GM06990 (cell line): Measurements from ENCODE around the gene MRPS15.

Experiments used
- DNase-seq: peaks from one replicate; pipeline ENCODE4 v3.0.0-alpha.2; 2011; ENCODE audit not compliant: insufficient read length; ENCODE audit errors: extremely low read depth
- H3K27me3 ChIP-seq: replicated peaks from 2 replicates; pipeline ENCODE4 v1.6.0; 2011; ENCODE audit warnings: low read length; ENCODE audit not compliant: control insufficient read depth, insufficient read depth
- H3K36me3 ChIP-seq: 2 replicates; pipeline ENCODE4 v1.5.1; 2011; ENCODE audit warnings: low read length; ENCODE audit not compliant: control insufficient read depth, insufficient read depth
- H3K4me3 ChIP-seq: replicated peaks from 2 replicates; pipeline ENCODE4 v1.5.1; 2011; ENCODE audit warnings: low read depth, mild to moderate bottlenecking, control low read depth, low read length
- TF ChIP-seq, protein P1 (sequence below): IDR thresholded peaks from 2 replicates; pipeline ENCODE4 v1.5.1; 2011; ENCODE audit warnings: low read length, control low read depth, mild to moderate bottlenecking, inconsistent platforms; ENCODE audit not compliant: insufficient read depth, poor library complexity, severe bottlenecking

Gene MRPS15

DNA sequence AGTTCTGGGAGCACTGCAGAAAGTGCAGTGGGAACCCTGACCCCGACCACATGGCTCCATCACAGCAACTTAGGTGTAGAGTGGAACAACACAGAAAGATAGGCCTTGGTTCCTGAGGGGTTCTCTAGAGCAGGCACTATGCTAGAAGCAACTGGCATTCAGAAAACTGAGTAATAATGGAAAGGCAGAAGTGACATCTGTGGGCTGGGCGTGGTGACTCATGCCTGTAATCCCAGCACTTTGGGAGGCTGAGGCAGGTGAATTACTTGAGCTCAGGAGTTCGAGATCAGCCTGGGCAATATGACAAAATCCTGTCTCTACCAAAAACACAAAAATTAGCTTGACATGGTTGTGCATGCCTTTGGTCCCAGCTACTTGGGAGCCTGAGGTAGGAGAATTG is 5.3 kb downstream of the MRPS15 start:
- Histone ChIP-seq H3K4me3 (no peak overlapping the region), H3K27me3 (no peaks in the 10 kb centered on the region), H3K36me3 (peaks cover 29% of the 10 kb centered on the region)
- TF ChIP-seq, protein P1, sequence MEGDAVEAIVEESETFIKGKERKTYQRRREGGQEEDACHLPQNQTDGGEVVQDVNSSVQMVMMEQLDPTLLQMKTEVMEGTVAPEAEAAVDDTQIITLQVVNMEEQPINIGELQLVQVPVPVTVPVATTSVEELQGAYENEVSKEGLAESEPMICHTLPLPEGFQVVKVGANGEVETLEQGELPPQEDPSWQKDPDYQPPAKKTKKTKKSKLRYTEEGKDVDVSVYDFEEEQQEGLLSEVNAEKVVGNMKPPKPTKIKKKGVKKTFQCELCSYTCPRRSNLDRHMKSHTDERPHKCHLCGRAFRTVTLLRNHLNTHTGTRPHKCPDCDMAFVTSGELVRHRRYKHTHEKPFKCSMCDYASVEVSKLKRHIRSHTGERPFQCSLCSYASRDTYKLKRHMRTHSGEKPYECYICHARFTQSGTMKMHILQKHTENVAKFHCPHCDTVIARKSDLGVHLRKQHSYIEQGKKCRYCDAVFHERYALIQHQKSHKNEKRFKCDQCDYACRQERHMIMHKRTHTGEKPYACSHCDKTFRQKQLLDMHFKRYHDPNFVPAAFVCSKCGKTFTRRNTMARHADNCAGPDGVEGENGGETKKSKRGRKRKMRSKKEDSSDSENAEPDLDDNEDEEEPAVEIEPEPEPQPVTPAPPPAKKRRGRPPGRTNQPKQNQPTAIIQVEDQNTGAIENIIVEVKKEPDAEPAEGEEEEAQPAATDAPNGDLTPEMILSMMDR, result no peak
- no peak for DNase-seq

GRCh38 chr1:36457691-36458090 is 6.5 kb downstream of the MRPS15 start:
- TF ChIP-seq, protein P1, result no peak
- Histone ChIP-seq H3K27me3 (no peaks in the 10 kb centered on the region), H3K36me3 (peaks cover 29% of the 10 kb centered on the region), H3K4me3 (no peak overlapping the region)
- no peak for DNase-seq

- peaks cover 24% of the 10 kb centered on the region for H3K36me3 ChIP-seq
- TF ChIP-seq, protein P1, result no peak
- no peaks in the 10 kb centered on the region for H3K27me3 ChIP-seq
- H3K4me3 ChIP-seq, result no peak overlapping the region
- no peak for DNase-seq
These were observed 7.7 kb downstream of the MRPS15 start for GRCh38 chr1:36456391-36456928.

DNA sequence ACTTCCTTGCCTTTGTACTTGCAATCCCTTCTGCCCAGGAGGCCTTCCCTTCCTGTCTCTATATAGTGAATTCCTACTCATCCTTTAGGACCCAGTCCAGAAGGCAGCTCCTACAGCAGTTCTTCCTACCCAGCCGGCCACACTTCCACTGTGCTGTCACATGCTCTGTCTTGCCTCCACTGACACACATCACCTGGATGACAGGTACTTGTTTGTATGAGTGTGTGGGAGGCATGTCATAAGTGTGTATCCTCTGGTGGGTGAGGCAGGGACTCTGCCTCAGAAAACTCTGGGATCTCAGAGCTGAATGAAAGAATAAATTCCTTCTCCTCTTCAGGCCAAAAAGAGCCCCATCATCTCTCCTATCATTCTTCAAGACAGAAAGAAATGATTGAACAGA is 8.8 kb downstream of the MRPS15 start:
- no peak for DNase-seq
- TF ChIP-seq, protein P1, result no peak
- Histone ChIP-seq H3K27me3 (no peaks in the 10 kb centered on the region), H3K36me3 (peaks cover 17% of the 10 kb centered on the region), H3K4me3 (no peak overlapping the region)

- peaks cover 13% of the 10 kb centered on the region for H3K36me3 ChIP-seq
- H3K4me3 ChIP-seq, result no peak overlapping the region
- TF ChIP-seq, protein P1, result no peak
- no peaks in the 10 kb centered on the region for H3K27me3 ChIP-seq
- DNase-seq, result no peak
These were observed 10.4 kb downstream of the MRPS15 start for GRCh38 chr1:36453600-36454388.
